Skin epidermis (tissue), 12 donors: Measurements from ENCODE around the gene MAD1L1.
"Not testable (repeated sequence)": the region's sequence is repeated elsewhere in the genome, so short reads cannot be mapped to it uniquely, and the experiment has no call there.

Experiments
- H3K27ac ChIP-seq, 21 experiments: fragments of 200-600 bp; sonication (generic) in 11 of 21; one replicate each; pipeline ENCODE4 v1.5.0; 2020; ENCODE audit warnings: mild to moderate bottlenecking in 3 of 21, inconsistent platforms in 2 of 21, moderate library complexity in 2 of 21
- H3K4me3 ChIP-seq, 7 experiments: fragments of 200-600 bp; sonication (generic) in 2 of 7; one replicate each; pipeline ENCODE4 v1.5.0; 2020; ENCODE audit warnings: inconsistent platforms in 2 of 7, mild to moderate bottlenecking in 2 of 7, moderate library complexity in 1 of 7

The MAD1L1 gene

DNA sequence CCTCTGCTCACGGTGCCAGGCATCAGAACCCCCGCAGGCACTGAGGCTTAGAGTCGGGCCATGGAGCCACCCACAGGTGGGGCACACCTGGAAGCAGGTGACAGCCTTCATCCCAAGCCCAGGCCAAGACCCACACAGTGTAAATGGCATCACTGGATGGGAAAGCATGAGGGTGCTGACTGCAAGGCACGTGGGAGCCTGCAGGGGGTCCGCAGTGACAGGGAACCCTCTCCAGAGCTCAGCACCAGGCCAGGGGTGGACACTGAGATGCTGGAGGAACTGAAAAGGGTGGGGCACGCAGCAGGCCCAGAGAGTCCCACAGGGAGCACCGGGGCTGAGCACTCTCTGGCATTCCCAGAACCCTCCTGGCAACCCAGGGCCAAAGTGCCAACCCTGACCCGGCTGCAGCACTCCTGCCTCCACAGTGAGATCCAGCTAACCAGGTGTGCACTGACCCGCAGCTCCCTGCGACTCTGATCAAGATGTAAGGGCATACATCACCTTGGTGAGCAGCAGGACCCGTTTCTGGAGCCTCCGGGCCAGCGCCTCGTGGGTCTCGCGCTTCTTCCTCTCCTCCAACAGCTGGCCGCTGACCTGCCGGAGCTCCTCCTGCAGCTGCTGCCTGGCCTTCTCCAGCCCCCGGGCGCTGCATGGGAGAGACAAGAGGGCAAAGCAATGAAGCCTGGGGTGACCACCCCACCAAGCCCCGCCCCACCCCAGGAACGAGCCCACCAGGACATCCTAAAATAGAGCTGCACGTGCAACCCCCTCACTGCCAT lies 163.9 kb downstream of the MAD1L1 start:
- H3K4me3 ChIP-seq, result no peak overlapping the region
- no peak overlapping the region for H3K27ac ChIP-seq

GRCh38 chr7:2066251-2066919 lies 166.4 kb downstream of the MAD1L1 start:
- Histone ChIP-seq H3K4me3 (no peak overlapping the region), H3K27ac (peak overlapping the region in 1 of 21 experiments; percentile 62)

- Histone ChIP-seq H3K4me3 (no peak overlapping the region), H3K27ac (no peak overlapping the region)
These were observed 167.2 kb downstream of the MAD1L1 start for GRCh38 chr7:2065528-2065927.

GRCh38 chr7:2063563-2064260 lies 169.0 kb downstream of the MAD1L1 start:
- Histone ChIP-seq H3K27ac (peak overlapping the region in 3 of 21 experiments; percentile 21 to 67 (median 41)), H3K4me3 (no peak overlapping the region)

GRCh38 chr7:2062648-2063047 lies 170.1 kb downstream of the MAD1L1 start:
- Histone ChIP-seq H3K27ac (no peak overlapping the region), H3K4me3 (no peak overlapping the region)

DNA sequence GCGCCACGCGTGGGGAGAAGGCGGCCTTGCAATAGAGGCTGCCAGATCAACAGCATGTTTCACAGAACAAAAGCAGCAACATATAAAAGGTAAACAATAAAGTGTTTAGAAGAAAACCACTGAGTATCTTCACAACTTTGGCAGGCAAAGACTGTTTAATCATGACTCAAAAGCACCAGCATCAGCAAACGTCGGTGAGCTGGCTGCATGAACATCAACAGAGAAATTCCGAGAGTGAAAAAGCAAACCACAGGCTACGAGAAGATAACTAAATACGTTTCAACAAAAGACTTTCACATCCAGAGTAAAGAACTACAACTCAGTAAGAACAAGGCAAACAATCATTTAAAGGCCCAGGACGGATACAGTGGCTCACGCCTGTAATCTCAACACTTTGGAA lies 172.0 kb downstream of the MAD1L1 start:
- H3K4me3 ChIP-seq, result no peak overlapping the region
- no peak overlapping the region for H3K27ac ChIP-seq

DNA sequence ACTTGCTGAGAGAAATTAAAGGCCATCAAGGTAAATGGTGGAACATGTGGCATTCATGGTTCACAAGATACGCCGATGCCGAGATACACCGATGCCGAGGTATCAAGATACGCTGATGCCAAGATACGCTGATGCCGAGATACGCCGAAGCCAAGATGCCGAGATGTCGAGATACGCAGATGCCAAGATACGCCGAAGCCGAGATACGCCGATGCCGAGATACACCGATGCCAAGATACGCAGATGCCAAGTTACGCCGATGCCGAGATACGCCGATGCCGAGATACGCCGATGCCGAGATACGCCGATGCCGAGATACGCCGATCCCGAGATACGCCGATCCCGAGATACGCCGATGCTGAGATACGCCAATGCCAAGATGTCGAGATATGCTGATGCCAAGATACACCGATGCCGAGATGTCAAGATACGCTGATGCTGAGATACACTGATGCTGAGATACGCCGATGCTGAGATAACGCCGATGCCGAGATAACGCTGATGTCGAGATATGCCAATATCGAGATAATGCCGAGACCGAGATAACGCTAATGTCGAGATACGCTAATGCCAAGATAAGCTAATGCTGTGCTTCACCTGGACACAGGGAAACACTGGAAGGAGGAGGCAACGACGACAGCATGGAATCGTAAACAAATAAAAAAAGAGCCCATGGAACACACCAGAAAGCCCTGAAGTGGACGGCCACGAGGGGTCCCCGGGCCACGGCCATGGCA lies 172.6 kb downstream of the MAD1L1 start:
- H3K4me3 ChIP-seq, result no peak overlapping the region
- H3K27ac ChIP-seq, result no peak overlapping the region

GRCh38 chr7:2058246-2058645 lies 174.5 kb downstream of the MAD1L1 start:
- not testable (repeated sequence) for H3K4me3 ChIP-seq, H3K27ac ChIP-seq

DNA sequence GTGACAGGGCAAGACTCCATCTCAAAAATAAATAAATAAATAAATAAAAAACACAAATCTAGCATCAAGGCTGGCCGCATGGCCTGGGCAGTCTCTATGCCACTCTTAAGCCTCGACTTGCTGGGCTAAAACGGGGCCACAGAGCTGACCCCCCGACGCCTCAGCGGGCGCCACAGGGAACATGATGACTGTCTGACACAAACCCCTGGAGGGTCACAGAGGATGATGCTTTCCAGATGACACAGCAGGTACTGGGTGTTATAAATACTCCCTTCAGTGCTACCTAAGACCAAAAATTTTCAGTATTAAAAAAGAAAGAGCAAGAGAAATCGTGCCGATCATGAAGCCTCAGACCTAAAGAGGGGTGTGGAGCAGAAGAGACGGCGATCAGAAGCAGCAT lies 176.8 kb downstream of the MAD1L1 start:
- H3K4me3 ChIP-seq, result no peak overlapping the region
- no peak overlapping the region for H3K27ac ChIP-seq

DNA sequence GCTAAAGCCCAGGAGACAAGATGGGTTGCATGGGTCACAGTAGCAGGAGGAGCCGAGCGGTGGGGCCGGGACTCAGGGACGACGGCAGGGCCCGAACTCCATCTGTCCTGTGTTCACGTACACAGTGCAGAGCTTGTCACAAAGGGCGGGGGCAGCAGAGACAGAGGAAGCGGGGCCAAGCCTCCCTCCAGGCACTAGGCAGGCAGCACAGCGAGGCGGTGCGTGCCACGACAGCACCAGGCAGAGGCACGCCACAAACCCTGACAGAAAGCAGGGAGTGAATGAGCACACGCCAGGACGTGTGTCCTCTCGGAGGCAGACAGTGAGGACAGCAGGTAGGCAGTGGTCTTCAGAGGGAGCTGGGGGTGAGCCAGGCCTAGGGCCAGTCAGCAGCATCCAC lies 177.8 kb downstream of the MAD1L1 start:
- Histone ChIP-seq H3K4me3 (no peak overlapping the region), H3K27ac (no peak overlapping the region)

DNA sequence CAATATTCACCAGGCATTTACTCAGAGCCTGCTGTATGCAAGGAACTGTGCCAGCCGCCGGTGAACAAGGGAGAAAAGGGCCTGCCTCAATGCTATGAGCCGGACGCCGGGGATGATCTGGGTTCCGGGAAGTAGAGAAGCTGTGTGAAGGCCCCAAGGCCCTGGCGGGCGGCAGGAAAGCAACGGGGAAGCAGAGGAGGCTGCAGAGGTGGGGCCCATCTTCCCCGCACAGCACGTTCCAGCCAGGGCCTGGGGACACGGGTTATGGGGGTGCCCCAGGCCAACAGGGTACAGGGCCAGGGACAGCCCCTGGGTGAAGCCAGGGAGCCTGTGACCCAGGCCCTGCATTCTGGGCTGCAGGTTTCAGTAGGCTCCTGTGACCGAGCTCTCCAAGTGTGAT lies 179.3 kb downstream of the MAD1L1 start:
- H3K4me3 ChIP-seq, result no peak overlapping the region
- H3K27ac ChIP-seq, result no peak overlapping the region

DNA sequence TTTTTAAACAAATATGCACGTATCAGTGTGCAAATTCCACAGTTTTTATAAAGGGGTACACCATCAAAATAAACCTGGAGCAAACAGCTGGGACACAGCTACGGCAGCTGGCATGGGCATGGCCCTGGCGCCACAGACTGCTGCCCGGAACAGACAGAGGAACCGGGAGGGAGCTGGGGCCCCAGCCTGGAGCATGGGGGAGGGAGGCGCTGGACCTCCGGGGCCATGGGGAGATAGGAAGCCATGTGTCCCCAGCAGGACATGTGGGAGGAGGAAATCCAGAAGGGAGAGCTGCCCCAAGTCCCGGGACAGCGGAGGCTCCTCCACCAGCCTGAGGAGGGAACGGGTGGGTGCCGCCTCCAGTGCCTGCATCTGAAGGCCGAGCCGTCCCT lies 180.1 kb downstream of the MAD1L1 start:
- H3K4me3 ChIP-seq, result no peak overlapping the region
- no peak overlapping the region for H3K27ac ChIP-seq

- Histone ChIP-seq H3K27ac (no peak overlapping the region), H3K4me3 (no peak overlapping the region)
These were observed 180.8 kb downstream of the MAD1L1 start for GRCh38 chr7:2051707-2052656.

- no peak overlapping the region for H3K4me3 ChIP-seq
- no peak overlapping the region for H3K27ac ChIP-seq
These were observed 182.3 kb downstream of the MAD1L1 start for GRCh38 chr7:2050511-2050866.

DNA sequence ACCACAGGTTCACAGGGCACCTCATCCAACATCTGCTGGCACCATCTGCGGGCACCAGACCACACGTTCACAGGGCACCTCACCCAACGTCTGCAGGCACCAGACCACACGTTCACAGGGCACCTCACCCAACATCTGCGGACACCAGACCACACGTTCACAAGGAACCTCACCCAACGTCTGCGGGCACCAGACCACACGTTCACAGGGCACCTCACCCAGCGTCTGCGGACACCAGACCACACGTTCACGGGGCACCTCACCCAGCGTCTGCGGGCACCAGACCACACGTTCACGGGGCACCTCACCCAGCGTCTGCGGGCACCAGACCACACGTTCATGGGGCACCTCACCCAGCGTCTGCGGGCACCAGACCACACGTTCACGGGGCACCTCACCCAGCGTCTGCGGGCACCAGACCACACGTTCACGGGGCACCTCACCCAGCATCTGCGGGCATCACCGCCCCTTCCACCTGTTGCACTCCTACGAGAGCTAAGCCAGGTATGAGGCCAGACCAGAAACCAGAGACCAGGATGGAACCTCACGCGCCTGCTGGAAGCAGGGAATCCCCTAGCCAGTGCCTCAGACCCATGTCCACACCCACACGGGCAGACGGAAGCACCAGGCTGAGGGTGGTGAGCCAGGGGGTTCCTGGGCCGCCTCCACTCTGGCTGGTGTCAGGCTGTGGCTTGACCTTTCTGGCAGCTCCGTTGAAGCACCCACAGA lies 182.8 kb downstream of the MAD1L1 start:
- Histone ChIP-seq H3K27ac (no peak overlapping the region), H3K4me3 (no peak overlapping the region)

GRCh38 chr7:2049111-2049781 lies 183.5 kb downstream of the MAD1L1 start:
- Histone ChIP-seq H3K4me3 (no peak overlapping the region), H3K27ac (no peak overlapping the region)

DNA sequence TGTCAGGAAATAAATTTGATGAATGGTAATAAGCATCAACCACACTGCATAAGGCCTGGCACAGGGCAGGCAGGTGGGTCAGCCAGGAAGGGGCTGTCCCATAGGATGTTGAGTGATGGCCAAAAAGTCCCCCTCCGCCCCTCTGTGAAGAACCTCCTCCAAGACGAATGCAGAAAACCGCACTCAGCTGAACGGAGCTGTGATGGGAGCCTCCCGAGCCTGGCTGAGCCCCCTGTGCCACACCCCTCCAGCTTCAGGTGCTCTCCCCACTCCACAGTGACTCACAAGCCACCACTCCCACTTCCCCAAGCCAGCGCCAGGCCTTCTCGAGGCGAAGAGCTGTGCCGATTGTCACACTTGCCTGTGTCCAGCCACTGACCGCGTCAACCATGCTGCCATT lies 184.2 kb downstream of the MAD1L1 start:
- no peak overlapping the region for H3K27ac ChIP-seq

DNA sequence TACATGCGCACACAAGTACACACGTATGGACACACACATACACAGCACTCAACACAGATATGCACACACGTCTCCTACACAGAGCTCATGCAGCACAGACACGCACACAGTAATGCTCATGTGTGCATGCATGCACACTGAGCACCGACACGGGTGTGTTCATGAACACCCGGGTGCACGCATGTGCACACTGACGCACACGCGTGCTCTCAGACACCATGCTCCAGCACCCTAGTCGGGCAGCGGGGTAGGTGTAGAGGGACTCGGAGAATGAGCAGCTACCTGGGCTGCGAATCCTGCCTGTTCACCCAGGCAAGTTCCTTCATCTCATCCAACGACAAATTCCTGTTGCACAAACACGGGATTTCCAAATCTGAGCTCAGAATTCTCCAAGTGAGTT lies 184.7 kb downstream of the MAD1L1 start:
- H3K27ac ChIP-seq, result no peak overlapping the region
- no peak overlapping the region for H3K4me3 ChIP-seq

More for the DNA sequence above, 184.2 kb downstream of the MAD1L1 start:
- no peak overlapping the region for H3K4me3 ChIP-seq
